ENCODE results near the gene ZNF799. TPM values are rescaled to one million over a fixed set of nuclear protein-coding genes. Genes with fewer than 3 reads are reported as not detected.
"Not testable (repeated sequence)": the region's sequence is repeated elsewhere in the genome, so short reads cannot be mapped to it uniquely, and the experiment has no call there.

ZNF799 gene
- 1.9 and 2.0 TPM in 2 replicates for total RNA-seq (2014; rRNA removed; shearing (Covaris generic))

- peak; percentile 98 for DNase-seq (ENCODE audit: low read depth)
These were observed at the start of gene ZNF799 for GRCh38 chr19:12400633-12401502. TSS of gene ZNF799 (minus strand) at chr19:12401271. CDS start at chr19:12401070, 201 bp downstream.

- DNase-seq (ENCODE audit: low read depth) = no peak
These were observed 49.8 kb upstream of the ZNF799 start for GRCh38 chr19:12450844-12451243.

- DNase-seq (ENCODE audit: low read depth) = no peak
These were observed 47.7 kb upstream of the ZNF799 start for GRCh38 chr19:12448808-12449207.

GRCh38 chr19:12440541-12441316 is 39.7 kb upstream of the ZNF799 start, which contains the start of gene ZNF443:
TSS of gene ZNF443 (minus strand) at chr19:12441021. CDS start at chr19:12440914, 107 bp downstream.
- DNase-seq (ENCODE audit: low read depth) = peak; percentile 98

GRCh38 chr19:12439686-12440540 is 38.8 kb upstream of the ZNF799 start:
- DNase-seq (ENCODE audit: low read depth) = peak; percentile 26

GRCh38 chr19:12430726-12431299 is 29.7 kb upstream of the ZNF799 start:
- DNase-seq (ENCODE audit: low read depth) = not testable (repeated sequence)

- DNase-seq (ENCODE audit: low read depth) = no peak
These were observed 24.8 kb upstream of the ZNF799 start for GRCh38 chr19:12425888-12426274.

- no peak for DNase-seq (ENCODE audit: low read depth)
These were observed 24.3 kb upstream of the ZNF799 start for GRCh38 chr19:12425236-12425887.

- not testable (repeated sequence) for DNase-seq (ENCODE audit: low read depth)
These were observed 16.2 kb upstream of the ZNF799 start for GRCh38 chr19:12417273-12417672.

- DNase-seq (ENCODE audit: low read depth) = no peak
These were observed 10.8 kb upstream of the ZNF799 start for GRCh38 chr19:12411893-12412292.

GRCh38 chr19:12399901-12400632 is 1.0 kb downstream of the ZNF799 start:
- DNase-seq (ENCODE audit: low read depth) = peak; percentile 9

GRCh38 chr19:12391148-12391547 is 9.9 kb downstream of the ZNF799 start:
- not testable (repeated sequence) for DNase-seq (ENCODE audit: low read depth)

- not testable (repeated sequence) for DNase-seq (ENCODE audit: low read depth)
These were observed 14.7 kb downstream of the ZNF799 start for GRCh38 chr19:12386365-12386764.

- DNase-seq (ENCODE audit: low read depth) = no peak
These were observed 20.7 kb downstream of the ZNF799 start for GRCh38 chr19:12380444-12380737.

- no peak for DNase-seq (ENCODE audit: low read depth)
These were observed 21.2 kb downstream of the ZNF799 start for GRCh38 chr19:12379732-12380443.

- DNase-seq (ENCODE audit: low read depth) = no peak
These were observed 27.0 kb downstream of the ZNF799 start for GRCh38 chr19:12374026-12374425.

GRCh38 chr19:12365236-12366162 is 35.6 kb downstream of the ZNF799 start, which contains the start of gene ZNF442:
TSS of gene ZNF442 (minus strand) at chr19:12365683. CDS start at chr19:12363631, 2,052 bp downstream.
- DNase-seq (ENCODE audit: low read depth) = peak; percentile 92

Data from Daoy (cell line).